Esophagus squamous epithelium (tissue), 5 donors: Measurements from ENCODE around the gene DNAJB8. TPM values are rescaled to one million over a fixed set of nuclear protein-coding genes. Genes with fewer than 3 reads are reported as not detected.

ENCODE experiments used
- DNase-seq: peaks from one replicate; lab custom pipeline; 2025; lab: John Stamatoyannopoulos, UW
- H3K27ac ChIP-seq, 4 donors: fragments of 200-600 bp; sonication (generic); one replicate each; pipeline ENCODE4 v1.5.1; 2016 to 2019; ENCODE audit warnings: mild to moderate bottlenecking in 1 of 4
- H3K27me3 ChIP-seq, 4 donors: fragments of 200-600 bp; sonication (generic); 1 replicate in 3 of 4; 2 replicates in 1 of 4; pipeline versions ENCODE4 v1.5.1 to v1.6.0; 2017 to 2021; ENCODE audit warnings: antibody characterized with exemption in 1 of 4
- H3K36me3 ChIP-seq, 3 donors: fragments of 200-600 bp; sonication (generic); one replicate each; pipeline ENCODE4 v1.5.1; 2016 to 2019
- H3K4me1 ChIP-seq, 3 donors: fragments of 200-600 bp; sonication (generic); one replicate each; pipeline ENCODE4 v1.5.1; 2017 to 2019
- H3K4me3 ChIP-seq, 4 donors: fragments of 200-600 bp; sonication (generic); 1 replicate in 3 of 4; 2 replicates in 1 of 4; pipeline ENCODE4 v1.5.1; 2016 to 2019; ENCODE audit warnings: mild to moderate bottlenecking in 2 of 4, moderate library complexity in 1 of 4
- H3K9me3 ChIP-seq, 3 donors: fragments of 200-600 bp; sonication (generic); one replicate each; pipeline ENCODE4 v1.5.1; 2016 to 2019
- CTCF ChIP-seq, 6 experiments: fragments of 450-650 bp in 4 of 6; fragments of 200-600 bp in 2 of 6; sonication (generic) in 2 of 6; IDR thresholded peaks; one replicate each; pipeline ENCODE4 v1.5.1; 2016 to 2019; ENCODE audit warnings: antibody characterized with exemption in 6 of 6, mild to moderate bottlenecking in 4 of 6, moderate library complexity in 4 of 6
- POLR2A ChIP-seq, 4 donors: fragments of 450-650 bp; IDR thresholded peaks; one replicate each; pipeline ENCODE4 v1.6.1; 2017; ENCODE audit warnings: antibody characterized with exemption in 4 of 4, mild to moderate bottlenecking in 4 of 4, moderate library complexity in 3 of 4
- WGBS, 2 donors: methylation state at CpG; one replicate each; pipeline ENCODE4 v1.1.5; 2018; 5-methylcytosine and 5-hydroxymethylcytosine counted together
- intact Hi-C: fragments of 100-400 bp; cut with DNase I; formaldehyde crosslinking; loops from one replicate; pipeline ENCODE4 v1.15.0; 2022
- total RNA-seq, 4 donors: library from RNA; depleted of rRNA; stranded (reverse); fragments of >200 nt; gene quantifications; one replicate each; pipeline ENCODE4 v1.1.0, GENCODE V29; 2016
- donor health status: DM: yes; HTN: yes; CAD: no.

Gene DNAJB8
- total RNA-seq, 4 donors from 2014 or later, result not detected

DNA sequence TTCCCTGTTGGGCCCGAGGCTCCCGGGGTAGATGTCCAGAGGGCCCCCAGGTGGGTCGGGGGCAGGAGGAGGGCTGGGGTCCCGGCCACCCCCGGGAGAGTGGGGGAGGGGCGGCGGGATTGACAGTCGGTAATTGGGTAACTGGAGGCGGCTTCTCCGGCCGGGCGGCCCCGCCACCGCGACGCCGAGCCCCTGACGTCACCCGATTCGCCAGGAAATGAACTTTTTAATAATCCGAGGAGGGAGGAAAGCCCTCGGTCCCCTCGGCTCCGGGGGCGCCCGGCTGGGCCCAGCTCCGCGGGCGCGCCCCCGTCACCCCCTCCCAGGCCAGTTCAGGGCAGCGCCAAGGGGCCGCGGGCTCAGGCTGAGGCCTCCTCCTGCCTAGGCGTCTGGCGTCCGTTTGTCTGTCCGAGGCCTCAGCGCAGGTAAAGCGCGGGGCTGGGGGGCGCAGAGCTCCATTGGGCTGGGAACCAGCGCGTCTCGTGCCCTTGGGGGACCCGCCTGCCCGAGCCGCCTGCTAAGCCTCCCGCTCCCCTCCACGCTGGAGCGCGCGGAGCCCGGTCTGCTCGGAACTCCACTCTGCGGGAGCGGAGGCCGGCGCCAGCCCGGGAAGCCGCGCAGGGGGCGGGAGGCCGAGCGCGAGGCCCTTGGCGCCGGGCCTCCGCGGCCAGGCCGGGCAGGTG, 22.4 kb upstream of the DNAJB8 start:
- H3K27ac ChIP-seq, result peak overlapping the region; percentile 64 to 86 (median 78)
- no peaks in the 10 kb centered on the region for H3K36me3 ChIP-seq
- peaks cover 61 to 100% (median 72%) of the 10 kb centered on the region in 4 donors for H3K27me3 ChIP-seq
- peak overlapping the region; percentile 38 to 62 (median 50) for H3K4me3 ChIP-seq
- 0 to 2% methylated on average over 6 to 8 of the region's 71 CpGs for WGBS, 2 donors
- no peak for DNase-seq
- intact Hi-C loops, result no loop called here
- H3K4me1 ChIP-seq, result peaks cover 40 to 90% (median 46%) of the 10 kb centered on the region in 3 donors
- TF ChIP-seq CTCF (IDR thresholded peaks at IDR 0.05) (no peak), POLR2A (IDR thresholded peaks at IDR 0.05) (peak in 2 of 4 donors; percentile 18 to 33)
- H3K9me3 ChIP-seq, result no peaks in the 10 kb centered on the region

DNA sequence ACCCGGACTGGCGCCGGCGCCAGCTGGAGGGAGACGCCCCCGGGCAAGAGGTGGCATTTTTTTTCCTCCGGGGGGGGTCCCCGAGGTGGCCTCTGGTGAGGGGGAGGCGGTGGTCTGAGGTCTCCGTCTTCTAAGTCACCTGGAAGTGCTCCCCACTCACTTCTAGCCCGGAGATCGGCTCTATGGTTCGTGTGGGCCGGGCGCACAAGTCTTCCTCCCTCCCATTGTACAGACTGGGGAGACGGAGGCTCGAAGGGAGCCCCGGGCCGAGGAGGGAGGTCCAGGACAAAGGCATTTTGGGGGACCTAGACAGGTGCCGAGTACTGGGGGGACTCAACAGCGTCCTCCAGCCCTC, 21.9 kb upstream of the DNAJB8 start:
- Histone ChIP-seq H3K27me3 (peaks cover 61 to 100% (median 76%) of the 10 kb centered on the region in 4 donors), H3K36me3 (no peaks in the 10 kb centered on the region), H3K27ac (peak overlapping the region; percentile 64 to 86 (median 78)), H3K4me1 (peaks cover 40 to 92% (median 46%) of the 10 kb centered on the region in 3 donors), H3K4me3 (peak overlapping the region; percentile 38 to 62 (median 50)), H3K9me3 (no peaks in the 10 kb centered on the region)
- WGBS, 2 donors, result 2% methylated on average over 6 to 8 of the region's 21 CpGs
- TF ChIP-seq CTCF (IDR thresholded peaks at IDR 0.05), result no peak
- no peak for DNase-seq
- intact Hi-C loops, result no loop called here

- Histone ChIP-seq H3K9me3 (no peaks in the 10 kb centered on the region), H3K4me3 (peak overlapping the region; percentile 38 to 62 (median 50)), H3K36me3 (no peaks in the 10 kb centered on the region), H3K4me1 (peaks cover 40 to 92% (median 44%) of the 10 kb centered on the region in 3 donors), H3K27ac (peak overlapping the region; percentile 64 to 86 (median 78)), H3K27me3 (peaks cover 56 to 100% (median 75%) of the 10 kb centered on the region in 4 donors)
- intact Hi-C loops, result no loop called here
- TF ChIP-seq CTCF (IDR thresholded peaks at IDR 0.05) (peak in 1 of 6 experiments; percentile 4), POLR2A (IDR thresholded peaks at IDR 0.05) (peak in 2 of 4 donors; percentile 53 to 64)
- DNase-seq, result no peak
- 0% methylated on average over 4 to 5 of the region's 68 CpGs for WGBS, 2 donors
These were observed 21.3 kb upstream of the DNAJB8 start for GRCh38 chr3:128487813-128488635.

GRCh38 chr3:128487538-128487812, 20.8 kb upstream of the DNAJB8 start:
- peak overlapping the region in 3 of 4 donors; percentile 76 to 86 (median 80) for H3K27ac ChIP-seq
- WGBS, 2 donors, result 0 to 20% methylated on average over 2 to 3 of the region's 18 CpGs
- H3K36me3 ChIP-seq, result no peaks in the 10 kb centered on the region
- H3K4me1 ChIP-seq, result peaks cover 37 to 92% (median 39%) of the 10 kb centered on the region in 3 donors
- peak overlapping the region; percentile 38 to 62 (median 50) for H3K4me3 ChIP-seq
- H3K27me3 ChIP-seq, result peaks cover 55 to 100% (median 74%) of the 10 kb centered on the region in 4 donors
- TF ChIP-seq CTCF (IDR thresholded peaks at IDR 0.05) (no peak), POLR2A (IDR thresholded peaks at IDR 0.05) (no peak)
- intact Hi-C loops, result no loop called here
- H3K9me3 ChIP-seq, result no peaks in the 10 kb centered on the region
- no peak for DNase-seq
